LHCN-M2 (cell line): ENCODE results near the gene SELENOV. TPM values are rescaled to one million over a fixed set of nuclear protein-coding genes. Genes with fewer than 3 reads are reported as not detected.

Experiments used
- DNase-seq: peaks from one replicate; pipeline ENCODE4 v3.0.0-alpha.2; 2012; ENCODE audit warnings: low read depth
- total RNA-seq: library from RNA; depleted of rRNA; stranded (reverse); fragments of >200 nt; gene quantifications from 2 replicates; pipeline ENCODE4 v1.2.3, GENCODE V29; 2014

Gene SELENOV
- total RNA-seq, 1 experiment from 2014 or later: not detected

DNA sequence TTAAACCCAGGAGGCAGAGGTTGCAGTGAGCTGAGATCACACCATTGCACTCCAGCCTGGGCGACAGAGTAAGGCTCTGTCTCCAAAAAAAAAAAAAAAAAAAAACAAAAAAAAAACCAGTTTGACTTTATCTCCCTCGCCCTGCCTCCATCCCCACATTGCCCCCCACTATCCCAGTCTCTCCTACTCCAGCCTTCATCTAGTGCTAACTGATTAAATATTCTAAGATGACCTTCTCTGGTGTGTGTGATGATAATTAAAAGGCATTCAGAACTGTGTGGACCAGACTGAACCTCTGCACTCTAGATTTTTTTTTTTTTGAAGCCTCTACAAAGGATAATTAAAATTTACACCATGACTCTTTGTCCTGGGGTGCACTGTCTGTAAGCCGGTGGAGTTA, 22.2 kb upstream of the SELENOV start:
- no peak for DNase-seq

DNA sequence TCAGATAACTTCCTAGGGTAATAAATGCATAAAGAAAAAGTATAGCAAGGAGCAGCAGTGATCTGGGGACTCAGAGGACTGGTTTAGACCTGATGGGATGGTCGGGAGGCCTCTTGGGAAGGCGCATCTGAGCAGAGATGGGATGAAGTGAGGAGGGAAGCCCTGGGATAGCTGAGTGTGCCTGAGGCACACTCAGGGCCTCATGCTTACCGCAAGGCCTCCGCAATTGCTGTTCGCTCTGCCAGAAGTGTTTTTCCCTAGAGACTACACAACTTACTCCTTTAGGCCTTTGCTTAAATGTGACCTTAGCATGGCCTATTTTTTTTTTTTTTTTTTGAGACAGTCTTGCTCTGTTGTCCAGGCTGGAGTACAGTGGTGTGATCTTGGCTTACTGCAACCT, 20.3 kb upstream of the SELENOV start:
- no peak for DNase-seq

DNA sequence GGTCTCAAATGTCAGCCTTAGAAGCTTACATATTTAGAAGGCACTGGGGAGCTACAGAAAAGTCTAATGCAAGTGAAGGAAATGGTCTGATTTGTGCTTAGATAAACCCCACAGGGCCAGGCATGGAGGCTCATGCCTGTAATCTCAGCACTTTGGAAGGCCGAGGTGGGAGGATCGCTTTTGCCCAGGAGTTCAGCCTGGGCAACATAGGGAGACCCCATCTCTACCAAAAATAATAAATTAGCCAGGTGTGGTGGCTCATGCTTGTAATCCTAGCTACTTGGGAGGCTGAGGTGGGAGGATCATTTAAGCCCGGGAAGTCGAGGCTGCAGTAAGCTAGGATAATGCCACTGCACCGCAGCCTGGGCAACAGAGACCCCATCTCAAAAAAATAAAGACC, 18.9 kb upstream of the SELENOV start:
- DNase-seq: no peak

DNA sequence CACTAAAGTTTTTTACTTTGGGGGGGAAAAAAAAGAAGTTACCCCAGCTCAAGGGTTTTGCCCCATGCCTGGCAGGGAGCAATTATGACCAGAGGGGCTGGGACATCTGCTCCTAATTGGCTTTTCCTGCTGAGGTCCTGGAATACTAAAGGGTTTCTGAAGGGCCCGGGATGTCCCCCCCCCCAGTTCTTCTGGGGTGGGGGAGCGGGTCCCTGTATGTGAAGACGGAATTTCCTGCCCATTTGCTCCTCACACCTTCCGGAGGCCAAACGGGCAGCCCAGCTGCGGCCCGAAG, 17.3 kb upstream of the SELENOV start:
- no peak for DNase-seq

DNA sequence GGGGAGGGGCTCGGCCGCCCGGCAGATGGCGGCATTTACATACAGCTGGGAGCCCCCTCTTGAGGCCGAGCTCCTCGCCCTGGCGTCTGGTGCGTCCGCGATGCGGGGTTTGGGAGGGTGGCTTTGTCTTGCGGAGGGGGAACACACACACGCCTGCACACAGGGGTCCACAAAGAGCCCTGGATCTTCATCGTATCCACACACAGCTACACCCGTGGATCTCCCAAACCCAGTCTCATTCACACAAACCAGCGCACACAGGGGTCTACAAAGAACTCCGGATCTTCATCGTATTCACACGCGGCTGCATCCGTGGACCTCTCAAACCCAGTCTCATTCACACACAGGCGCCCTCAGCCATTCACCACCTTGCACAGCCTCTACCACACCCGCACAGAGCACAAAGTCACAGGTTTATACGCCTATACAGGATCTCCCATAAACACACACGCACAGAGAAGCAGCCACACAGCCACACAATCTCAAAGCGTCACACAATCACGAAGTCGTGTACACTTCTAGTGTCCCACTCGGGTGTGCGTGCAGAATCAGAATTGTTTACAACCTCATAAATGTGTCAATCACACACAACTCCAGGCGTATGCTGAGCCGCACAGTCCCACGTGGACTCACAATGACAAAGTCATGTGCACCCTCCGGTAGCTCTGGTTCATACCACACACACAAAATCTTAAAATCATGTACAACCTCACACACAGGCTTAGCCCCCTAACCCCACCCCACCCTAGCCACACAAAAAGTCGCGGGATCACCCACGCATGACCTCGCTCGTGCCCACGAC, 16.7 kb upstream of the SELENOV start:
- DNase-seq: peak; percentile 18

DNA sequence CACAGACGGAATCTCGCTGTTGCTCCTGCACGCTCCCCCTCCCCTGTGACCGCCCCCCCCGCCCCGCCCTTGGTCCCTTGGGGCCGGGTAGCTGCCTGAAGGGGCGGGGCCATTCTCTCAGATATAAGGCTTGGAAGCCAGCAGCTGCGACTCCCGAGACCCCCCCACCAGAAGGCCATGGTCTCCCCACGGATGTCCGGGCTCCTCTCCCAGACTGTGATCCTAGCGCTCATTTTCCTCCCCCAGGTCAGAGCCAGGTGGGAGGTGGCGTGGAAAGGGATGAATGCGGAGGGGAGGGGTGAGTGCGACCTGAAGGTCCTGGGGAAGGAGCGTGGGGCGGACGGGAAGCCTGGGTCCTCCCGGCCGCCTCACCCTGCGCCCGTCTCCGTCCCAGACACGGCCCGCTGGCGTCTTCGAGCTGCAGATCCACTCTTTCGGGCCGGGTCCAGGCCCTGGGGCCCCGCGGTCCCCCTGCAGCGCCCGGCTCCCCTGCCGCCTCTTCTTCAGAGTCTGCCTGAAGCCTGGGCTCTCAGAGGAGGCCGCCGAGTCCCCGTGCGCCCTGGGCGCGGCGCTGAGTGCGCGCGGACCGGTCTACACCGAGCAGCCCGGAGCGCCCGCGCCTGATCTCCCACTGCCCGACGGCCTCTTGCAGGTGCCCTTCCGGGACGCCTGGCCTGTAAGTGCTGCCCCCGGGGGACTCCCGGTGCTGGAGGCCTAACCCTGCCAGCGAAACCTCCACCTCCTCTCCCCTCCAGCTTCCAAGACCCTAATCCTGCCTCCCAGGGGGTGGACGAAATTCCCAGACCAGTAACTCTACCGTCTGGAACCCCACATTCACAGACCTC, 15.9 kb upstream of the SELENOV start, which contains the start of gene DLL3:
Gene DLL3 (plus strand): TSS at position 150 of the 845 bp plus-strand sequence. CDS start 28 bp downstream, at position 178.
- DNase-seq: peak; percentile 12

DNA sequence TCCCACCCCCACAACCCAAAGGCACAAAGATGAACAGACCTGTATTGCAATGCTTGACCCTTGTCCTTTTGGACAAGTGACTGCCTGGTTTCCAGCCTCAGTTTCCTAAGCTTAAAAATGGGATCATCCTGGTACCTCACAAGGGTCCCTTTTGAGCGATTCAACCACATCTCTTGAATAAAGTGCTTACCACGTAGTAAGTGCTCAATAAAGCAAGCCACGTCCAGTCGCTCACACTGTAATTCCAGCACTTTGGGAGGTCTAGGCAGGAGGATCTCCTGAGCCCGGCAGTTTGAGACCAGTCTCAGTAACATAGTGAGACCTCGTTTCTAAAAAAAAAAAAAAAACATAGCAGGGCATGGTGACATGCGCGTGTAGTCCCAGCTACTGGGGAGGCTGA, 15.0 kb upstream of the SELENOV start:
- no peak for DNase-seq

DNA sequence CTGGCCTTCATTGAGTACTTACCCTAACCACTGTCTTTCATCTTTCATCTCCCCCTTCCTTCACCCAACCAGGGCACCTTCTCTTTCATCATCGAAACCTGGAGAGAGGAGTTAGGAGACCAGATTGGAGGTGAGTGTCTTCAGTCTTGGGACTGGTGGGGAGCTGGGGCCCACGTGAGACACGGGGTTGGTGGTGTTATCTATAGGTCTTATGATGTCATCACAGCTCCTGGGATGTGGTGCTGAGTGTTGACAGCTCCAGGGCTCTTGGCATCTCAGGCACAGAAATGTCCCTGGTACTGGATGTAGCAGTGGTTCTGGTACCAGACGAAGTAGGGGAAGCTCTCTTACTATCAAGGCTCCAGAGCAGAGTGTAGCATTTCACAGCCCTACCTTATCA, 14.4 kb upstream of the SELENOV start:
- no peak for DNase-seq

DNA sequence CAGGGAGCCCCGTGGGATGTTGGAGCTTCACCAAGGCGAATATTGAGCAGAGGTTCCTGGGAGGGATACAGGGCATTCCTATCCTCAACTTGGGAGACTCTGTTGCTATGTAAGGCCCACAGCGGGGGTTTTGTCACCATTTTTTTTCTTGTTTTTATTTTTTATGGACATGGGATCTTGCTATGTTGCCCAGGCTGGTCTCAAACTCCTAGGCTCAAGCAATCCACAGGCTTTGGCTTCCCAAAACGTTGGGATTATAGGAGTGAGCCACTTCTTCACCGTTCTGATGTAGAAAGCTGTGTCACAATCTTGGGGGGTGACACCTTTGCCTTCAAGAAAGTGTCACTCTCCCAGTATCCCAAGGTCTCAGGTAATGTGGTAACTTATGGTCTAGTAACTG, 13.6 kb upstream of the SELENOV start:
- DNase-seq: no peak

DNA sequence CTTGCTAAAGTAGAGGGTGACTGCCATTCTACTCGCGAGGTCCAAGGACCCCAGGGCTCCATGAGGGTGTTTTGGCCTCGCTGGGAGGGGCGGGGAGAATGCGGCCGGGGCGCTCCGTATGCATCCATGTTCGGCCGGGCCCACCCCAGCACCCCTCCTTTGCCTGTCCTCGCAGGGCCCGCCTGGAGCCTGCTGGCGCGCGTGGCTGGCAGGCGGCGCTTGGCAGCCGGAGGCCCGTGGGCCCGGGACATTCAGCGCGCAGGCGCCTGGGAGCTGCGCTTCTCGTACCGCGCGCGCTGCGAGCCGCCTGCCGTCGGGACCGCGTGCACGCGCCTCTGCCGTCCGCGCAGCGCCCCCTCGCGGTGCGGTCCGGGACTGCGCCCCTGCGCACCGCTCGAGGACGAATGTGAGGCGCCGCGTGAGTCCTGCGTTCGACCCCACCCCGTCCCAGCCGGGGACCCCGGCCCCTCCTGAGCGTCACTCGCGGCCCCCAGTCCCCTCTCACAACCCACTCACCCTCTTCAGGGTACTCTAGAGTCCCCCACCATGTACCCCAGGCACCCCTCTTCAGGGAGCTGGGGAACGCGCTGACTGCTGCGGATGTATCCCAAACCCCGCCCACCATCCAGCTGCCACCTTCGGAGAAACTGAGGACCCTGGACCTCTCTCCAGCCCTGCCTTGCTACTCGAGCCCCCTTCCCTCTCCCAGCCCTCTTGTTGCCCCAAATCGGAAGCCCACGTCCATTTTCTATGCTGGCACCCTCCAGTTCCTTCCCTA, 12.1 kb upstream of the SELENOV start:
- peak; percentile 49 for DNase-seq

DNA sequence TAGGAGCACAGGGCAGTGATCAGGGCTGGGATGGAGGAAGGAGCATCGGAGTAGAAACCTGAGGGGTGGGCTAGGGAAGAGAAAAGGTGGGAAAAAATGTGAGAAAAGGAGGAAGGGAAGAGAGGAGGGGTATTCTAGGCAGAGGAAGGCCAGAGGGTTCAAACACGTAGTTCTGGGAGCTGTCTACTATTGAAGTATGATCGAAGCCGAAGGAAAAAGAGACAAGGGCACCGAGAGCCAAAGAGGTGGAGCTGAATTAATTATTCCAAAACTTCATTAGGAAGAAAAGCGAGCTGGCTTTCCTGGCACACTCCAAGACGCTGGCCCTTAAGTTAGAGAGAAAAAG, 8.4 kb upstream of the SELENOV start:
- DNase-seq: no peak

DNA sequence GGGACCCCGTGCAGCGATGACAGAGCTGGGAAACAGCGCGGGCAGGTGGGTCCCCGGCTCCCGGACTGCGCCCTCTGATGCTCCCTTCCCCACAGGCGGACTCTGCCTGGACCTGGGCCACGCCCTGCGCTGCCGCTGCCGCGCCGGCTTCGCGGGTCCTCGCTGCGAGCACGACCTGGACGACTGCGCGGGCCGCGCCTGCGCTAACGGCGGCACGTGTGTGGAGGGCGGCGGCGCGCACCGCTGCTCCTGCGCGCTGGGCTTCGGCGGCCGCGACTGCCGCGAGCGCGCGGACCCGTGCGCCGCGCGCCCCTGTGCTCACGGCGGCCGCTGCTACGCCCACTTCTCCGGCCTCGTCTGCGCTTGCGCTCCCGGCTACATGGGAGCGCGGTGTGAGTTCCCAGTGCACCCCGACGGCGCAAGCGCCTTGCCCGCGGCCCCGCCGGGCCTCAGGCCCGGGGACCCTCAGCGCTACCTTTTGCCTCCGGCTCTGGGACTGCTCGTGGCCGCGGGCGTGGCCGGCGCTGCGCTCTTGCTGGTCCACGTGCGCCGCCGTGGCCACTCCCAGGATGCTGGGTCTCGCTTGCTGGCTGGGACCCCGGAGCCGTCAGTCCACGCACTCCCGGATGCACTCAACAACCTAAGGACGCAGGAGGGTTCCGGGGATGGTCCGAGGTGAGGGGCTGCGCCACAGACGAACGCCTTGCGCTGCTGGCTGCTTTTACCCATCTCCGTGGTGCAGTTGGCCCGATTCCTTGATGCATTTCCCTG, 7.8 kb upstream of the SELENOV start:
- peak; percentile 55 for DNase-seq

DNA sequence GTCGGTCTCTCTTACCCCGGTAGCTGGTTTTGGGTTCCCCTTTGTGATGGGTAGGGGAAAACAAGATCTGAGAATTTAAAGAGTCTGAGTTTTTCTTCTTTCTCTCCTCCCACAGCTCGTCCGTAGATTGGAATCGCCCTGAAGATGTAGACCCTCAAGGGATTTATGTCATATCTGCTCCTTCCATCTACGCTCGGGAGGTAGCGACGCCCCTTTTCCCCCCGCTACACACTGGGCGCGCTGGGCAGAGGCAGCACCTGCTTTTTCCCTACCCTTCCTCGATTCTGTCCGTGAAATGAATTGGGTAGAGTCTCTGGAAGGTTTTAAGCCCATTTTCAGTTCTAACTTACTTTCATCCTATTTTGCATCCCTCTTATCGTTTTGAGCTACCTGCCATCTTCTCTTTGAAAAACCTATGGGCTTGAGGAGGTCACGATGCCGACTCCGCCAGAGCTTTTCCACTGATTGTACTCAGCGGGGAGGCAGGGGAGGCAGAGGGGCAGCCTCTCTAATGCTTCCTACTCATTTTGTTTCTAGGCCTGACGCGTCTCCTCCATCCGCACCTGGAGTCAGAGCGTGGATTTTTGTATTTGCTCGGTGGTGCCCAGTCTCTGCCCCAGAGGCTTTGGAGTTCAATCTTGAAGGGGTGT, 7.1 kb upstream of the SELENOV start:
- DNase-seq: no peak

DNA sequence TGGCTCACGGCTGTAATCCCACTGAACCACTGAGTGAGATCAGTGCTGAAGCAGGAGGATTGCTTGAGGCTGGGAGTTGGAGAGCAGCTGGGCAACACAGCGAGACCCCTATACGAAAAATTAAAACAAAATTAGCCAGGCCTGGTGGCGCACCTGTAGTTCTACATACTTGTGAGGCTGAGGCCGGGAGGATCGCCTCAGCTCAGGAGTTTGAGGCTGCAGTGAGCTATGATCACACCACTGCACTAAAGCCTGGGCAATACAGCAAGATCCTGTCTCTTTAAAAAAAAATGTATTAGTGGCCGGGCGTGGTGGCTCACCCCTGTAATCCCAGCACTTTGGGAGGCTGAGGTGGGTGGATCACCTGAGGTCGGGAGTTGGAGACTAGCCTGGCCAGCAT, 6.3 kb upstream of the SELENOV start:
- no peak for DNase-seq

DNA sequence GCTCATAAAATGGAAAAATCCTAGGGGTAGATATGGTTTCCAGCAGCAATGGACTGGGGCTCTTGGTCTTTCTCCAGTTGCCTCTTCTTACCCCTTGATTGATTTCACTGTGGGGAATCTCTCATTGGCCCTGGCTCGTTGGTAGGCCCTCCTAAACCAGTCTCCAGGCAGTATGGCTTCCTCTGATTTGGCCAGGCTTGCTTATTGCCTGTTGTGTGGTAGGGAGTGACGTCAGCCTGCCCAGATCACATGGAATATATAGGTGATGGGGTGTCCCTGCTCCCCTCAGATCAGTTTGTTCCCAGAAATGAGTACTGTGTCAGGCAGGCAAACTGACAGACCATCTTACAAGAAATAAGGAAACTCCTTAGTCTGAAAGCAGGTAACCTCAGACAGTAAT, 5.7 kb upstream of the SELENOV start:
- DNase-seq: no peak

DNA sequence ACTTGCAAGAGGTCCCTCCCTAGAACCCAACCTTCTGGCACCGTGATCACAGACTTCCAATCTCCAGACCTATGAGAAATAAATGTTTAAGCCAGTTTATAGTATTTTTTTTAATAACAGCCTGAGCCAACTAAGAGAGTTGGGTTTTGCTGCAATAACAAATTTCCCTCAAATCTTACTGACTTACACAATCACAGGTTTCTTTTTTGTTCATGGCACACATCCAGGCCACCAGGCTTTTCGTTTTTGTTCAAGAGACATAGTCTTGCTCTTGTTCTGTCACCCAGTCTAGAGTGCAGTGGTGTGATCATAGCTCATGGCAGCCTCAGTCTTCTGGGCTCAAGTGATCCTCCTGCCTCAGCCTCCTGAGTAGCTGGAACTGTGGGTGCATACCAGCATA, 2.0 kb upstream of the SELENOV start:
- no peak for DNase-seq

DNA sequence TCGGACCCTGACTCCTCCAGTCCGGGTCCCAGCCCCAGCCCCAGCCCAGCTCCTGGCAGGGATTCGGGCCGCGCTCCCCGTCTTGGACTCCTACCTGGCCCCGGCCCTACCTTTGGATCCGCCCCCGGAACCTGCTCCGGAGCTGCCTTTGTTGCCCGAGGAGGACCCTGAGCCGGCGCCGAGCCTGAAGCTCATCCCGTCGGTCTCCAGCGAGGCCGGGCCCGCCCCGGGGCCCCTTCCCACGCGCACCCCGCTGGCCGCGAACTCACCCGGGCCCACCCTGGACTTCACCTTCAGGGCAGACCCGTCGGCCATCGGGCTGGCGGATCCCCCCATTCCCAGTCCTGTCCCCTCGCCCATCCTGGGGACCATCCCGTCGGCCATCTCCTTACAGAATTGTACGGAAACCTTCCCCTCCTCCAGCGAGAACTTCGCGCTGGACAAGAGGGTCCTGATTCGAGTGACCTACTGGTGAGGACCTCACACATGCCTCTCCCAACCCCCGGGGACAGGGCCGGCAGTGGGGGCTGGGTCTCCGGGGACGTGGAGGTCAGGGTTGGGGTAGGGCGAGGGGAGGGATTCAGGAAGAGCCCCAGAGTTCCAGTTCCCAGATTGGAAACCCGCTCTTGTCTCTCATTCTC, 732 bp downstream of the SELENOV start:
- no peak for DNase-seq

DNA sequence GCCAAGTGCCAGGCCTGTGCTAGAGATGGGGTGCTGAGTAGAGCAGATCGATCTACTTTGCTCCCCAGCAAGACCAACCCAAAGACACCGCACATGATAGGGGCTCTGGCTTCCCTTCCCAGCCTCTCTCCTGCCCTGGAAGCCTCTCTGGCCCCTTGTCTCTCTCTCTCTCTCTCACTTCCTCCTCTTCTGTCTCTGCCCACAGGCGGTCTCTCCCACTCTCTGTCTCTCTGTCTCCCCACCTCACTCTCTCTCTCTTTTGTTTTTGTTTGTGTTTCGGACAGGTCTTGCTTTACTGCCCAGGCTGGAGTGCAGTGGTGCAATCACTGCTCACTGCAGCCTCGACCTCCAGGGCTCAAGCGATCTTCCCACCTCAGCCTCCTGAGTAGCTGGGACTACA, 1.3 kb downstream of the SELENOV start:
- DNase-seq: no peak

DNA sequence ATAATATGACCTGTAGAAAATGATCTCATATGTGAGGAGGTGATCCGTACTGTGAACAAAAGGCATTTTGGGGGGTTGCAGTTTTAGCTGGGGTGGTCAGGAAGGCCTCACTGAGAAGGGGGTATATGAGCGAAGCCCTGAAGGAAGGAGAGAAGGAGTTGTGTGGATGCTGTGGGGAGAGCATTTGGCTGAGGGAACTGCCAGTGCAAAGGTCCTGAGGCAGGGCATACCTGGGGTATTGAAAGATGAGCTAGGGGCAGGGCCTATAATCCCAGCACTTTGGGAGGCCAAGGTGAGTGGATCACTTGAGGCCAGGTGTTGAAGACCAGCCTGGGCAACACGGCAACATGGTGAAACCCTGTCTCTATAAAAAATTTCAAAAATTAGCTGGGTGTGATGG, 2.5 kb downstream of the SELENOV start:
- DNase-seq: no peak

DNA sequence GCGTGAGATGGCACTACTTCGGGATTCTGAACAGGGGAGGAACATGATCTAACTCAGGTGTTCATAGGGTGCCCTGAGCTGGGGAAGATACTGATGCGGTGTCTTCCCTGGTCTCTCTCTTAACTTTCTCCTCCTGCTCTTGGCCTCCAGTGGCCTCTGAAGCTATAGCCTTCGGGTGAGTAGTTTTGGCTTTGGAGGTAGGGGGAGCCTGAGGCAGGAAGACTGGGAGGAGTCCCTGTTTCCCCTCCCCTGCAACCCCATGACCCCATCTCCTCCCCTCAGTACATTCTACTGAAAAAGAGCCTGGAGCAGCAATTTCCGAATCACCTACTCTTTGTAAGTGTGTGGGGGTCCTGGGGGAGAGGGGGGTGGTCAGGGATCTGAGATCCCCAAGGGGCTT, 3.5 kb downstream of the SELENOV start:
- no peak for DNase-seq

DNA sequence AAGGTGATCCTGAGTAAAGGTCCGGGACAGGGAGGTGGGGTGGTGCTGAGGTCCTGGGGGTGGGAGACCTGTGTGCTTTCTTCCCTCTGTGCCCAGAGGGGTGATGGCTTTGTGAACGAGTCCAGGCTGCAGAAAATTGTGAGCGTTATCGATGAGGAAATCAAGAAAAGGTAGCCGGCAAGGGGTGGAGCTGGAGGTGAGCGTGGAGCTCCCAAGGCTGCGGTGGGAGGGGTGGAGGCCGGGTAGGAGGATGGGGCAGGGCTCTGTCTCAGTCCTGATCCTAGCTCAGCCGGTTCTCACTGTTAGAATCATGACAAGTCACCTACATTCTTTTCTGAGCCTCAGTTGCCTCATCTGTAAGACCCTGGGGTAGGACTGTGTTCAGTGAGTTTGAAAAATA, 4.0 kb downstream of the SELENOV start:
- DNase-seq: no peak
